Lower lobe of right lung (tissue), 2 donors: Measurements from ENCODE around the gene CLK1. TPM values are rescaled to one million over a fixed set of nuclear protein-coding genes. Genes with fewer than 3 reads are reported as not detected.

Experiments
- ATAC-seq, 2 donors: fragments of 200-7000 bp; cut with Tn5 transposase; one replicate each; pipeline ENCODE4 v1.9.1; 2020 to 2022; ENCODE audit warnings: mild to moderate bottlenecking in 2 of 2, moderate library complexity in 2 of 2
- DNase-seq: peaks from one replicate; pipeline ENCODE4 v3.0.0-alpha.2; 2020
- H3K27ac ChIP-seq: fragments of 200-600 bp; one replicate; pipeline ENCODE4 v1.8.0; 2022
- H3K27me3 ChIP-seq: fragments of 200-600 bp; one replicate; pipeline ENCODE4 v1.8.0; 2022; ENCODE audit warnings: low read depth
- H3K36me3 ChIP-seq: fragments of 200-600 bp; one replicate; pipeline ENCODE4 v1.8.0; 2022; ENCODE audit warnings: mild to moderate bottlenecking
- H3K4me1 ChIP-seq: fragments of 200-600 bp; one replicate; pipeline ENCODE4 v1.8.0; 2022
- H3K4me3 ChIP-seq: fragments of 200-600 bp; one replicate; pipeline ENCODE4 v1.8.0; 2022; ENCODE audit warnings: mild to moderate bottlenecking
- H3K9me3 ChIP-seq: fragments of 200-600 bp; one replicate; pipeline ENCODE4 v1.8.0; 2022
- intact Hi-C: fragments of 100-400 bp; cut with DNase I; formaldehyde crosslinking; loops from one replicate; pipeline ENCODE4 v1.11.0; 2022
- total RNA-seq: library from RNA; stranded (reverse); fragmentation: NEBNext Ultra II Directional; extraction: Animal tissue kit (Norgen Biotek cat#: 25700); gene quantifications from one replicate; pipeline ENCODE4 v1.2.1, GENCODE V29; 2021
- TF ChIP-seq, protein P1 (sequence below): fragments of 200-600 bp; IDR thresholded peaks from one replicate; pipeline ENCODE4 v1.8.0; 2022; ENCODE audit warnings: antibody characterized with exemption, mild to moderate bottlenecking
- donor health status: DM: no; HTN: yes; CAD: no; lungs with severe emphysema.

Gene CLK1
- total RNA-seq, 1 donor from 2014 or later = 132 TPM

DNA sequence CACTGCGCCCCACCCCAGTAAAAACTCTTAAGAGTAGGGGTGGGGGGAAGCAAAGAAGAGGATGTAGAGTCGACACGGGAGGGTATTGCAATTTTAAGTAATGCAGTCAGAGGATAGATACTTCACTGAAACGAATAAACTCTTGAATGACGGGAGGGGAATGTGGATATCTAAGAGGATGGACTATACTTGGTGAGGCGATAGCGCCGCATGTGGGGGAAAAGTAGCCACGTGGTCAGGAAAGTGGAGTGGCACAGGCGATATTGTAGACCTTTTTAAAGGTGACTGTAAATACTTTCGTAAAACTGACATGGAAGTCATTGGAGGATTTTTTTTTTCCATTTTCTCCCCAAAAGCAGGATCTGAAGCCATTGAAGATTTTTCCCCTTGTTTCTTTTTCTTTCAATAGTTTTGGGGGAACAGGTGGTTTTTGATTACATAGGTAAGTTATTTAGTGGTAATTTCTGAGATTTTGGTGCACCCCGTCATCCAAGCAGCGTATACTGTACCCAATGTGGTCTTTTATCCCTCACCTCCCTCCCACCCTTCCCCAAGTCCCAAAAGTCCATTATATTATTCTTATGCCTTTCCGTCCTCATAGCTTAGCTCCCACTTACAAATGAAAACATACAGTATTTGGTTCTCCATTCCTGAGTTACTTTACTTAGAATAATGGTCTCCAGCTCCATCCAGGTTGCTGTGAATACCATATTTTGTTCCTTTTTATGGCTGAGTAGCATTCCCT, 13.8 kb downstream of the CLK1 start:
- H3K4me3 ChIP-seq = no peak overlapping the region
- no peaks in the 10 kb centered on the region for H3K9me3 ChIP-seq
- H3K36me3 ChIP-seq = peaks cover 55% of the 10 kb centered on the region
- DNase-seq (no peak), ATAC-seq (peak in 1 of 2 donors; percentile 5)
- no peak overlapping the region for H3K27ac ChIP-seq
- no peaks in the 10 kb centered on the region for H3K4me1 ChIP-seq
- intact Hi-C loops = no loop called here
- H3K27me3 ChIP-seq = no peaks in the 10 kb centered on the region
- TF ChIP-seq, protein P1, sequence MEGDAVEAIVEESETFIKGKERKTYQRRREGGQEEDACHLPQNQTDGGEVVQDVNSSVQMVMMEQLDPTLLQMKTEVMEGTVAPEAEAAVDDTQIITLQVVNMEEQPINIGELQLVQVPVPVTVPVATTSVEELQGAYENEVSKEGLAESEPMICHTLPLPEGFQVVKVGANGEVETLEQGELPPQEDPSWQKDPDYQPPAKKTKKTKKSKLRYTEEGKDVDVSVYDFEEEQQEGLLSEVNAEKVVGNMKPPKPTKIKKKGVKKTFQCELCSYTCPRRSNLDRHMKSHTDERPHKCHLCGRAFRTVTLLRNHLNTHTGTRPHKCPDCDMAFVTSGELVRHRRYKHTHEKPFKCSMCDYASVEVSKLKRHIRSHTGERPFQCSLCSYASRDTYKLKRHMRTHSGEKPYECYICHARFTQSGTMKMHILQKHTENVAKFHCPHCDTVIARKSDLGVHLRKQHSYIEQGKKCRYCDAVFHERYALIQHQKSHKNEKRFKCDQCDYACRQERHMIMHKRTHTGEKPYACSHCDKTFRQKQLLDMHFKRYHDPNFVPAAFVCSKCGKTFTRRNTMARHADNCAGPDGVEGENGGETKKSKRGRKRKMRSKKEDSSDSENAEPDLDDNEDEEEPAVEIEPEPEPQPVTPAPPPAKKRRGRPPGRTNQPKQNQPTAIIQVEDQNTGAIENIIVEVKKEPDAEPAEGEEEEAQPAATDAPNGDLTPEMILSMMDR = no peak

- no peak for ATAC-seq
- TF ChIP-seq, protein P1 = no peak
- Histone ChIP-seq H3K4me1 (no peaks in the 10 kb centered on the region), H3K27ac (no peak overlapping the region), H3K27me3 (no peaks in the 10 kb centered on the region), H3K4me3 (no peak overlapping the region), H3K9me3 (no peaks in the 10 kb centered on the region), H3K36me3 (peaks cover 28% of the 10 kb centered on the region)
- DNase-seq = no peak
- intact Hi-C loops = no loop called here
Measured at GRCh38 chr2:200847939-200848338, 16.5 kb downstream of the CLK1 start.

DNA sequence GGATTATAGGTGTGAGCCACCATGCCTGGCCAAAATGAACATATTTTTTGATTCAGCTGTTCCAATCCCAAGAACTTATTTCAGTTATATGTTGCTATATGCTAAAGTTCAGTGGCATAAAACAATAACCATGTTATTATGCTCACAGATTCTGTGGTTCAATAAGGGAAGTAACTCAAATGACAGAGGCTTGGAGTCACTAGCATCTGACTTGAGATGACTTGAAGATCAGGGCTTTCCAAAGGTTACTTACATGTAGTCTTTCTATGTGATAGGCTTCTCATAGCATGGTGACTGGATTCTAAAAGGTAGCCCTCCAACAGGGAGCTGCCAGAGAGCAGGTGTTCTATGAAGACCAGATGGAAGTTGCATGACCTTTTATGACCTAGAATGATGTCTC, 17.2 kb downstream of the CLK1 start:
- intact Hi-C loops = no loop called here
- H3K9me3 ChIP-seq = no peaks in the 10 kb centered on the region
- no peak overlapping the region for H3K4me3 ChIP-seq
- ATAC-seq (no peak), DNase-seq (no peak)
- H3K36me3 ChIP-seq = peaks cover 21% of the 10 kb centered on the region
- H3K27me3 ChIP-seq = no peaks in the 10 kb centered on the region
- no peaks in the 10 kb centered on the region for H3K4me1 ChIP-seq
- H3K27ac ChIP-seq = no peak overlapping the region
- TF ChIP-seq, protein P1 = no peak

DNA sequence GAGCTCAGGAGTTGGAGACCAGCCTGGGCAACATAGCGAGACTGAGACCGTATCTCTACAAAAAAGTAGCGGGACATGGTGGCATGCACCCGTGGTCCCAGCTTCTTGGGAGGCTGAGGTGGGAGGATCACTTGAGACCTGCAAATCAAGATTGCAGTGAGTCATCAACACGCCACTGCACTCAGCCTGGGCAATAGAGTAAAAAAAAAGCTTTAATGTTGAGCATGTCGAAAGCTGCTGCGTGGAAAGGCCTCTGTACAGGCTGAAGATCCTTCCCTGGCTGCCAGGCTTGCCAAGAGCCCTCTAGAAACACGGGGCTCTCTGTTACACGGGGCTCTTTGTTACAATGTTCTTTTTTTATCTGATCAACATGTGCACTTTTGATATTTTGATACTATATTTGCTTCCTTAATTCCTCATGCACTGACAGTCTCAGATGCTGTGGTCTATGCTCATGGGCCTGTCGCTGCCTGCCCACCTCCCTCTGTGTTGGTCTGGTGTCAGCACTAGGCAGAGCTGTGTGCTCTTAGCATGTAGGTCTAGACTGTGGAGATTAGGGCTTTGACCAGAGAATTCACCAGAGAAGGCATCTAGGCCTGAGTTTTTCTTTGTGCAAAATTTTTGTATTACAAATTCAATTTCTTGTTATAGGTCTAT, 18.7 kb downstream of the CLK1 start:
- ATAC-seq (peak in 1 of 2 donors; percentile 56), DNase-seq (no peak)
- Histone ChIP-seq H3K4me1 (no peaks in the 10 kb centered on the region), H3K9me3 (no peaks in the 10 kb centered on the region), H3K27me3 (no peaks in the 10 kb centered on the region), H3K36me3 (peaks cover 6% of the 10 kb centered on the region), H3K27ac (no peak overlapping the region), H3K4me3 (no peak overlapping the region)
- intact Hi-C loops = no loop called here
- TF ChIP-seq, protein P1 = no peak

- ATAC-seq (peak; percentile 11 to 28), DNase-seq (no peak)
- Histone ChIP-seq H3K27me3 (no peaks in the 10 kb centered on the region), H3K36me3 (peaks cover under 1% of the 10 kb centered on the region), H3K27ac (no peak overlapping the region), H3K4me3 (no peak overlapping the region), H3K4me1 (no peaks in the 10 kb centered on the region), H3K9me3 (no peaks in the 10 kb centered on the region)
- intact Hi-C loops = no loop called here
- TF ChIP-seq, protein P1 = no peak
Measured at GRCh38 chr2:200845194-200845593, 19.3 kb downstream of the CLK1 start.
